T-helper 9 cell (primary cell): Measurements from ENCODE around the gene CDH13.

Experiments used
- DNase-seq: peaks from one replicate; pipeline ENCODE4 v3.0.0-alpha.2; 2020
- total RNA-seq, 2 donors: gene quantifications; one replicate each; lab custom pipeline; 2026; lab: John Stamatoyannopoulos, UW

The CDH13 gene
- 0 to 0.07 reads per million in 2 donors for total RNA-seq

- no peak for DNase-seq
Measured at GRCh38 chr16:82626791-82627261, at the start of gene CDH13. Gene CDH13, plus strand, starts transcription at chr16:82626969.

- no peak for DNase-seq
Measured at GRCh38 chr16:82580298-82580890, 46.4 kb upstream of the CDH13 start.

DNA sequence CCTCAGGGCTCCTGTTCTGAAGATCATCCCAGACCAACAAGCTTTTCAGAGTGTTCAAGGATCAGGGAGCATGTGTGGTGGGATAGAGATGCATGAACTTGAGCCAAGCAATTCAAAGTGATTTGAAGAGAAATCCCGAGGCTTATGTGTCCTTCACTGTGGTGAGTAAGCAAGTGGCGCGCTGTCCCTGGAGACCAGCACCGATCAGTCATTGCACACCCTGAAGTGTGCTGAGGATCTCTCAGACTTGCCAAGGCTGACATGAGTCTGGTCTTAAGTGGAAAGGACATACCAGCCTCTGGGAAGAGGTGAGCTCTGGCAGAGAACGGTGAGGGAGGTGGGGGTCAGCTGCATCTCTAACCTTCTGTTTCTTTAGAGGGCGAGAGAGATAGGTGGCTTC lies 43.8 kb upstream of the CDH13 start:
- DNase-seq, result no peak

GRCh38 chr16:82583422-82583821 lies 43.3 kb upstream of the CDH13 start:
- DNase-seq, result no peak

GRCh38 chr16:82584553-82585152 lies 42.1 kb upstream of the CDH13 start:
- DNase-seq, result no peak

- no peak for DNase-seq
Measured at GRCh38 chr16:82585675-82586074, 41.1 kb upstream of the CDH13 start.

GRCh38 chr16:82586130-82586529 lies 40.6 kb upstream of the CDH13 start:
- no peak for DNase-seq

DNA sequence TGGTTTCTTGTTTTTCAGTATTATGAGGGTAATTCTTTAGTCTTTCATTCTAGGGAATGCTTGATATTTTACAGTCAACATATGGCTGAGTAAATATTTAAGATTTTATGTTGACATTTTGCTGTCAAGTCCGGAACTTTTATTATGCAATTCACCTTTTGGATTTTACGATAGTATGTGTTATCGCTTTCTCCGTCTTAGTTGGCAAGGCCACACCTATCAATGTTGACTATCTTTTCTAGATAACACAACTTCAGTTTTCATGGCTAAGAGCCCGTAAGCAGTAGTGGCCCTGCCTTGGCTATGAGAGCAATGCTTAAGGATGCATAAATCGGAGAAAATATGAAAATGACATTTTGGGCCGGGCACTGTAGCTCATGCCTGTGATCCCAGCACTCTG lies 39.5 kb upstream of the CDH13 start:
- DNase-seq, result no peak

- DNase-seq, result no peak
Measured at GRCh38 chr16:82589407-82589806, 37.4 kb upstream of the CDH13 start.

DNA sequence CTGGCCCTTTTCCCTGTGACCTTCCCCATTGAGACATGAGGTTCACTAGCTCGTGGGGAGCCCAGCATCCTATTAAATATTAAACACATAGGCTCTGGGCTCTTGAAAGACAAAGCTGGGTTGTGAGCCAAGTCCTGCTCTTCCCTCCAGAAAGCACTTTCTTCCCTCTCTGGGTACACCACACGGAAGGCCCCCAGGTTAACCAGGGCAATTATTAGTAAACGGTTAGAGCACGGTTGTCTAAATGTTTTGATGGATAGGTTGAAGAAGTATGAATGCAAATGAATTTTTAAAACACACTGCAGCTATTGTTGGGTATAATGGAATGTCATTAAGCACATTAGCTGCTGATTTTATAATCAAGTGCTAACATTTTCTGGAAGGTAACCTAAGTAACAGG lies 32.7 kb upstream of the CDH13 start:
- DNase-seq, result no peak

- no peak for DNase-seq
Measured at GRCh38 chr16:82598771-82599170, 28.0 kb upstream of the CDH13 start.

- DNase-seq, result no peak
Measured at GRCh38 chr16:82601989-82602640, 24.7 kb upstream of the CDH13 start.

- no peak for DNase-seq
Measured at GRCh38 chr16:82603784-82604411, 22.9 kb upstream of the CDH13 start.

- no peak for DNase-seq
Measured at GRCh38 chr16:82605076-82605475, 21.7 kb upstream of the CDH13 start.

GRCh38 chr16:82605863-82606620 lies 20.7 kb upstream of the CDH13 start:
- DNase-seq, result no peak

GRCh38 chr16:82609140-82609539 lies 17.6 kb upstream of the CDH13 start:
- no peak for DNase-seq

- no peak for DNase-seq
Measured at GRCh38 chr16:82612263-82612662, 14.5 kb upstream of the CDH13 start.

GRCh38 chr16:82616356-82616755 lies 10.4 kb upstream of the CDH13 start:
- no peak for DNase-seq

DNA sequence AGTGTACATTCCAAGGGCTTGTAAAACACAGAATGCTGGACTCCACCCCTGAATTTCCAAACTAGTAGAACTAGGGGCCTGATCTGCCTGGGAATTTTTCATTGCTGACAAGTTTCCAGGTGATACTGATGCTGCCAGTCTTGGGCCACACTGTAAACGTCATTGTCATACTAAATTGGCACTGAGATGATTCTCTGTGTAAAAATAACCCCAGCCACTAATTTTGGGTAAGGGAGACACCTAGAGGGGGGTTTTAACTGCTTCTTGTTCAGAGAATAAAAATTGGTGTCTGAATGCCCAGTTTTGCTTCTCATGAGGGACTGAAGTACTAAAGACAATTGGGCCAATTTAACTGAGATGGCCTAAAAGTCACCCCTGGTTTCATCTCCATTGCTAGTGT lies 5.0 kb upstream of the CDH13 start:
- no peak for DNase-seq

- no peak for DNase-seq
Measured at GRCh38 chr16:82623241-82623640, 3.5 kb upstream of the CDH13 start.

DNA sequence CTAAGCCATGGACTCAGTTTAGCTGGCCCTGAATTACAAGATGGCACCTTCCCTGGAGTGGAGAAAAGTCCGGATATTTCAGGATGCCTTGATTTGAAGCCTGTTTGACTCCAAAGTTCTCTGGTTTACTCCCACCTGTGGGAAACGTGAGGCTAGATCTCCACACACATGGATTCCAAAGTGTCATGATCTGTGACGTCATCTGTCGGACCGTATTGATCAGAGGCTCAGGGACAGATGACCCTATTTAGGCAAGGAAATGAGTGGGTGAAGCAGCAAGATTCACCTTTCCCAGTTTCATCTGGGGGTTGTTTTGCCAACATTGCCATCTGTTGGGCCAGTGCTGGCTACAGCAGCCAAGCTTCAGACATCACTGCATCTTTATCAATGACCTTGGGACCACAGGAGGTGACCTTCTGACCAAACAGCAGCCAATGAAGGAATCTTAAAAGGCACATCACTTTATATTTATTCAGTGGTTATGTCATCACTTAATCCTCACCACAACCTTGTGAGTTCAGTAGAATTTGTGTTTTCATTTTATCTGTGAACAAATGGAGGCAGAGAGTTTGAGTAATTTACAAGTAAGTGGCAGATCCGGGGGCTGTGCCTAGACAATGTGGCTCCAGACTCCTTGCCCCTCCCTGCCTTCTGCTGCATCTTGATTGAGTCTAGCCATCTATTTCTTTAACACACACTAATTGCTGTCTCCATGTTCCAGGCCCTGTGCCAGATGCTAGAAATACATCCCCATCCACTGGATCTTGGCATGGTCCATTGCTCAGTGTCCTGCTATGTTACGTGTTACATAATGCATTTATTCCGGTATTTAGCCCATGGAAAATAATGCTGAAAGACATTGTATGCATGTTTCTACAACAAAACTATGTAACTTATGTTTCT lies 1.5 kb upstream of the CDH13 start:
- DNase-seq, result no peak

- no peak for DNase-seq
Measured at GRCh38 chr16:82628088-82628423, 1.3 kb downstream of the CDH13 start.
